ENCODE measurements around the gene ZNF600. TPM values are rescaled to one million over a fixed set of nuclear protein-coding genes. Genes with fewer than 3 reads are reported as not detected.
"Not testable (repeated sequence)": the region's sequence is repeated elsewhere in the genome, so short reads cannot be mapped to it uniquely, and the experiment has no call there.

ZNF600 gene
- total and polyA plus RNA-seq, 3 experiments from 2014 or later = 20.8 to 28.1 (median 22.4) TPM

GRCh38 chr19:52756447-52756846, 30.1 kb downstream of the ZNF600 start:
- H3K27ac Mint-ChIP-seq; H3K4me3 Mint-ChIP-seq; H3K9me3 ChIP-seq (ENCODE audit: low read length); H3K4me1 Mint-ChIP-seq; H3K27me3 ChIP-seq (ENCODE audit: insufficient read depth, low read length, poor library complexity, severe bottlenecking); H3K36me3 ChIP-seq (ENCODE audit: insufficient read depth, low read length); H3K27me3 Mint-ChIP-seq; POLR2A ChIA-PET; H3K4me1 ChIP-seq (ENCODE audit: insufficient read depth, low read length); H3K4me3 ChIP-seq (ENCODE audit: low read length); H3K27ac ChIP-seq (ENCODE audit: low read depth, low read length); CTCF ChIA-PET; DNase-seq: not testable (repeated sequence)
- H3K9me3 Mint-ChIP-seq = peaks cover 9 to 30% (median 20%) of the 10 kb centered on the region in 5 donors
- H3K36me3 Mint-ChIP-seq = peaks cover 3 to 20% (median 5%) of the 10 kb centered on the region in 3 donors

- Histone ChIP-seq H3K27ac (ENCODE audit: low read depth, low read length) (no peak overlapping the region), H3K9me3 (ENCODE audit: low read length) (no peaks in the 10 kb centered on the region), H3K4me1 (ENCODE audit: insufficient read depth, low read length) (no peaks in the 10 kb centered on the region), H3K4me3 (ENCODE audit: low read length) (no peak overlapping the region), H3K36me3 (ENCODE audit: insufficient read depth, low read length) (no peaks in the 10 kb centered on the region), H3K27me3 (ENCODE audit: insufficient read depth, low read length, poor library complexity, severe bottlenecking) (no peaks in the 10 kb centered on the region)
- ChIA-PET POLR2A (no interaction called here), CTCF (no interaction called here)
- no peak for DNase-seq
- no peaks in the 10 kb centered on the region for H3K27me3 Mint-ChIP-seq
- peak overlapping the region in 1 of 8 donors; percentile 12 for H3K27ac Mint-ChIP-seq
- no peaks in the 10 kb centered on the region for H3K9me3 Mint-ChIP-seq
- no peak overlapping the region for H3K4me3 Mint-ChIP-seq
- H3K4me1 Mint-ChIP-seq = peaks cover 0 to 11% (median 10%) of the 10 kb centered on the region in 3 donors
- peaks cover 0 to 3% (median 0%) of the 10 kb centered on the region in 3 donors for H3K36me3 Mint-ChIP-seq
Measured at GRCh38 chr19:52749780-52750179, 36.8 kb downstream of the ZNF600 start.

- no peak overlapping the region for H3K4me3 ChIP-seq (ENCODE audit: low read length)
- ChIA-PET CTCF (no interaction called here), POLR2A (no interaction called here)
- no peaks in the 10 kb centered on the region for H3K4me1 ChIP-seq (ENCODE audit: insufficient read depth, low read length)
- no peaks in the 10 kb centered on the region for H3K27me3 Mint-ChIP-seq
- no peaks in the 10 kb centered on the region for H3K36me3 Mint-ChIP-seq
- H3K4me1 Mint-ChIP-seq = peaks cover 0 to 19% (median 12%) of the 10 kb centered on the region in 3 donors
- no peak overlapping the region for H3K27ac ChIP-seq (ENCODE audit: low read depth, low read length)
- H3K27me3 ChIP-seq (ENCODE audit: insufficient read depth, low read length, poor library complexity, severe bottlenecking) = no peaks in the 10 kb centered on the region
- no peaks in the 10 kb centered on the region for H3K9me3 ChIP-seq (ENCODE audit: low read length)
- peak overlapping the region in 2 of 8 donors; percentile 21 to 39 for H3K27ac Mint-ChIP-seq
- H3K36me3 ChIP-seq (ENCODE audit: insufficient read depth, low read length) = no peaks in the 10 kb centered on the region
- DNase-seq = peak in 1 of 5 donors; percentile 38
- no peaks in the 10 kb centered on the region for H3K9me3 Mint-ChIP-seq
- no peak overlapping the region for H3K4me3 Mint-ChIP-seq
Measured at GRCh38 chr19:52748336-52748950, 38.1 kb downstream of the ZNF600 start.

- H3K36me3 ChIP-seq (ENCODE audit: insufficient read depth, low read length); H3K36me3 Mint-ChIP-seq; H3K27me3 Mint-ChIP-seq; H3K27ac ChIP-seq (ENCODE audit: low read depth, low read length); H3K27me3 ChIP-seq (ENCODE audit: insufficient read depth, low read length, poor library complexity, severe bottlenecking); CTCF ChIA-PET; H3K4me1 ChIP-seq (ENCODE audit: insufficient read depth, low read length); H3K9me3 Mint-ChIP-seq; H3K9me3 ChIP-seq (ENCODE audit: low read length); H3K4me3 ChIP-seq (ENCODE audit: low read length): not testable (repeated sequence)
- H3K4me3 Mint-ChIP-seq = peak overlapping the region in 2 of 7 donors; percentile 50 to 53
- peak in 3 of 5 donors; percentile 18 to 27 (median 26) for DNase-seq
- H3K4me1 Mint-ChIP-seq = peaks cover 18 to 34% (median 26%) of the 10 kb centered on the region in 3 donors
- POLR2A ChIA-PET = interaction anchor here (0.6 to 0.7 kb wide), 2 partner anchors 553 to 612 kb away, joined by 4 to 7 read pairs; no protein-coding TSS in a partner anchor
- H3K27ac Mint-ChIP-seq = peak overlapping the region in 7 of 8 donors; percentile 46 to 95 (median 78)
Measured at GRCh38 chr19:52745919-52746318, 40.7 kb downstream of the ZNF600 start.

DNA sequence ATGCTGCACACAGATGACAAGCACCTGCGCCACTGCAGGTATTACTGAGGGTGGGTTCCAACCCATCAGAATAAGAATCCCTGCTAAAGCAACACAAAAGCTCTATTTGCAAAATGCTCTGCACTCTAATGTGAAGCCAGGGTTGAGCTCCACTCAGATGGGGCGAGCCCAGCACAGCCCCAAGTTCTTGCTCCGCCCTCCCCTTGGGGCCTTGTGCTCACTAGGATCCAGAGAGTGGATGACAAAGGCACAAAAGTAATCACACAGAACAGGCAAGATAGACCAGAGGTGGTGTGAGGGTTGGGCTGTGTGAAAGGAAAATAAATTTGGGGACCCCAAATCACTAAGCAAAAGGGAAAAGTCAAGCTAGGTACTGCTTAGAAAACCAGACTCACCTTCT, 43.5 kb downstream of the ZNF600 start:
- POLR2A ChIA-PET = no interaction called here
- H3K4me1 Mint-ChIP-seq = peaks cover 18 to 34% (median 32%) of the 10 kb centered on the region in 3 donors
- H3K9me3 Mint-ChIP-seq = no peaks in the 10 kb centered on the region
- H3K36me3 Mint-ChIP-seq = no peaks in the 10 kb centered on the region
- H3K4me3 ChIP-seq (ENCODE audit: low read length) = no peak overlapping the region
- H3K9me3 ChIP-seq (ENCODE audit: low read length) = no peaks in the 10 kb centered on the region
- peak overlapping the region in 1 of 7 donors; percentile 32 for H3K4me3 Mint-ChIP-seq
- H3K27me3 ChIP-seq (ENCODE audit: insufficient read depth, low read length, poor library complexity, severe bottlenecking) = no peaks in the 10 kb centered on the region
- no peaks in the 10 kb centered on the region for H3K36me3 ChIP-seq (ENCODE audit: insufficient read depth, low read length)
- H3K27me3 Mint-ChIP-seq = peaks cover 0 to 1% of the 10 kb centered on the region in 2 donors
- CTCF ChIA-PET = no interaction called here
- peak overlapping the region in 4 of 8 donors; percentile 42 to 86 (median 69) for H3K27ac Mint-ChIP-seq
- peaks cover 9% of the 10 kb centered on the region for H3K4me1 ChIP-seq (ENCODE audit: insufficient read depth, low read length)
- no peak overlapping the region for H3K27ac ChIP-seq (ENCODE audit: low read depth, low read length)
- DNase-seq = no peak

DNA sequence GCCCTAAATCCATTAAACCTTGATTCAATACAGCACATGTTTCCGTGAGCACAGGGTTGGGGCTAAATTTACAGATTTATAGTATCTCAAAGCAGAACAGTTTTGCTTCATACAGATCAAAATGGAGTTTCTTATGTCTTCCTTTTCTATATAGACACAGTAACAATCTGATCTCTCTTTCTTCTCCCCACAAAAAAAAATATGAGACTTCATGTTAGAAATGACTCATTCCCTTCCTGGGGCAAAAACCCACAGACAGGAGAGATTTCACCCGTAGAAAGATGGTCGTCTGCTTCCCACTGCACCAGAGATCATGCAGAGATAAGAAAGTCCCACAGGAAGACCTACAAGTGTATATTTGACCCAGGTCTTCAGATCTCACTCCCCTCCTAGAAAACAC, 44.1 kb downstream of the ZNF600 start:
- H3K27me3 ChIP-seq (ENCODE audit: insufficient read depth, low read length, poor library complexity, severe bottlenecking) = no peaks in the 10 kb centered on the region
- H3K27ac ChIP-seq (ENCODE audit: low read depth, low read length) = no peak overlapping the region
- peaks cover 9% of the 10 kb centered on the region for H3K4me1 ChIP-seq (ENCODE audit: insufficient read depth, low read length)
- peak overlapping the region in 4 of 7 donors; percentile 14 to 42 (median 22) for H3K4me3 Mint-ChIP-seq
- DNase-seq = no peak
- ChIA-PET CTCF (no interaction called here), POLR2A (no interaction called here)
- no peaks in the 10 kb centered on the region for H3K9me3 Mint-ChIP-seq
- H3K4me3 ChIP-seq (ENCODE audit: low read length) = no peak overlapping the region
- H3K4me1 Mint-ChIP-seq = peaks cover 18 to 34% (median 32%) of the 10 kb centered on the region in 3 donors
- H3K27ac Mint-ChIP-seq = peak overlapping the region; percentile 23 to 91 (median 72)
- H3K36me3 ChIP-seq (ENCODE audit: insufficient read depth, low read length) = no peaks in the 10 kb centered on the region
- H3K36me3 Mint-ChIP-seq = no peaks in the 10 kb centered on the region
- peaks cover 0 to 1% of the 10 kb centered on the region in 2 donors for H3K27me3 Mint-ChIP-seq
- no peaks in the 10 kb centered on the region for H3K9me3 ChIP-seq (ENCODE audit: low read length)

DNA sequence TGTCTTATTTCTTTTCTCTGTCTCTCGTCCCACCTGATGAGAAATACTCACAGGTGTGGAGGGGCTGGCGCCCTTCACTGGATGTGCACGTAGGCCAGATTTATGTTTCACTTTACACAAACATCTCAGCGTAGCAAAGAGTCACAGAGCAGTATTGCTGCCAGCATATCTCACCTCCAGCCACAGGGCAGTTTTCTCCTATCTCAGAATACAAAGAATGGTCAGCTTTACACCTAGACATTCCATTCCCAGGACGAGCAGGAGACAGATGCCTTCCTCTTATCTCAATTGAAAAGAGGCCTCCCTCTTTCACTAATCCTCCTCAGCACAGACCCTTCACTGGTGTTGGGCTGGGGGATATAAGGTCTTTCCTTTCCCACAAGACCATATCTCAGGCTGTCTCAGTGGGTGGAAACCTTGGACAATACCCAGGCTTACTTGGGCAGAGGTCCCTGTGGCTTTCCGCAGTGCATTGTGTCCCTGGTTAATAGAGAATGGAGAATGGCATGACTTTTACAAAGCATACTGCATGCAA, 44.6 kb downstream of the ZNF600 start:
- DNase-seq = no peak
- H3K27ac Mint-ChIP-seq = peak overlapping the region in 7 of 8 donors; percentile 23 to 88 (median 77)
- H3K27me3 Mint-ChIP-seq = peaks cover 0 to 1% of the 10 kb centered on the region in 2 donors
- H3K27me3 ChIP-seq (ENCODE audit: insufficient read depth, low read length, poor library complexity, severe bottlenecking) = no peaks in the 10 kb centered on the region
- no peaks in the 10 kb centered on the region for H3K36me3 Mint-ChIP-seq
- H3K4me1 ChIP-seq (ENCODE audit: insufficient read depth, low read length) = peaks cover 9% of the 10 kb centered on the region
- peaks cover 18 to 34% (median 32%) of the 10 kb centered on the region in 3 donors for H3K4me1 Mint-ChIP-seq
- POLR2A ChIA-PET = no interaction called here
- CTCF ChIA-PET = no interaction called here
- H3K9me3 ChIP-seq (ENCODE audit: low read length) = no peaks in the 10 kb centered on the region
- H3K4me3 ChIP-seq (ENCODE audit: low read length) = no peak overlapping the region
- no peaks in the 10 kb centered on the region for H3K36me3 ChIP-seq (ENCODE audit: insufficient read depth, low read length)
- H3K27ac ChIP-seq (ENCODE audit: low read depth, low read length) = no peak overlapping the region
- no peaks in the 10 kb centered on the region for H3K9me3 Mint-ChIP-seq
- peak overlapping the region in 3 of 7 donors; percentile 19 to 42 (median 36) for H3K4me3 Mint-ChIP-seq

DNA sequence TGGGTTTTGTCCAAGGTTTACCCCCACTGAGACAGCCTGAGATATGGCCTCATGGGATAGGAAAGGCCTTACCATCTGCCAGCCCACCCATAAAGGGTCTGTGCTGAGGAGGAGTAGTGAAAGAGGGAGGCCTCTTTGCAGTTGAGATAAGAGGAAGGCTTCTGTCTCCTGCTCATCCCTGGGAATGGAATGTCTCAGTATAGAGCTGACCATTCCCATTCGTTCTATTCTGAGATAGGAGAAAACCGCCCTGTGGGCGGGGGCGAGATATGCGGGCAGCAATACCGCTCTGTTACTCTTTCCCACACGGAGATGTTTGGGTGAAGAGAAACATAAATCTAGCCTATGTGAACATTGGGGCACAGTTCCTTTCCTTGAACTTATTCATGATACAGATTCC, 45.2 kb downstream of the ZNF600 start:
- Mint-ChIP-seq H3K4me1 (peaks cover 18 to 32% (median 32%) of the 10 kb centered on the region in 3 donors), H3K27ac (peak overlapping the region in 1 of 8 donors; percentile 83)
- H3K4me1 ChIP-seq (ENCODE audit: insufficient read depth, low read length); H3K27me3 Mint-ChIP-seq; H3K9me3 Mint-ChIP-seq; DNase-seq; H3K36me3 ChIP-seq (ENCODE audit: insufficient read depth, low read length); H3K36me3 Mint-ChIP-seq; H3K27ac ChIP-seq (ENCODE audit: low read depth, low read length); POLR2A ChIA-PET; H3K4me3 ChIP-seq (ENCODE audit: low read length); H3K9me3 ChIP-seq (ENCODE audit: low read length); H3K27me3 ChIP-seq (ENCODE audit: insufficient read depth, low read length, poor library complexity, severe bottlenecking); CTCF ChIA-PET; H3K4me3 Mint-ChIP-seq: not testable (repeated sequence)
